Trophoblast cell (in vitro differentiated cells and primary cell): ENCODE results near the gene DCP1A. TPM values are rescaled to one million over a fixed set of nuclear protein-coding genes. Genes with fewer than 3 reads are reported as not detected.

Source experiments
- DNase-seq, 2 donors: peaks; one replicate each; pipeline ENCODE4 v3.0.0-alpha.2; 2016
- H2AFZ ChIP-seq: 2 replicates; pipeline ENCODE4 v1.6.1; 2013; ENCODE audit warnings: low read length, moderate library complexity, mild to moderate bottlenecking; ENCODE audit not compliant: insufficient read depth, poor library complexity
- H2AK5ac ChIP-seq: 2 replicates; pipeline ENCODE4 v1.6.1; 2013; ENCODE audit warnings: mild to moderate bottlenecking, low read length
- H2BK120ac ChIP-seq: 2 replicates; pipeline ENCODE4 v1.6.1; 2013; ENCODE audit warnings: low read length, mild to moderate bottlenecking, moderate library complexity; ENCODE audit not compliant: insufficient read depth, poor library complexity
- H2BK12ac ChIP-seq: 2 replicates; pipeline ENCODE4 v1.6.1; 2013; ENCODE audit warnings: mild to moderate bottlenecking, low read length, moderate library complexity
- H2BK5ac ChIP-seq: 2 replicates; pipeline ENCODE4 v1.6.1; 2013; ENCODE audit warnings: low read length, low read depth, moderate library complexity, mild to moderate bottlenecking; ENCODE audit not compliant: poor library complexity
- H3K14ac ChIP-seq: 2 replicates; pipeline ENCODE4 v1.6.1; 2013; ENCODE audit warnings: mild to moderate bottlenecking, low read length
- H3K18ac ChIP-seq: 2 replicates; pipeline ENCODE4 v1.6.1; 2013; ENCODE audit warnings: mild to moderate bottlenecking, low read length
- H3K23ac ChIP-seq: 2 replicates; pipeline ENCODE4 v1.6.1; 2013; ENCODE audit warnings: low read length
- H3K27ac ChIP-seq: 2 replicates; pipeline ENCODE4 v1.5.1; 2013; ENCODE audit warnings: low read depth, mild to moderate bottlenecking, inconsistent platforms, low read length, moderate library complexity
- H3K27me3 ChIP-seq: 2 replicates; pipeline ENCODE4 v1.6.1; 2013; ENCODE audit warnings: inconsistent platforms, mild to moderate bottlenecking, low read length, moderate library complexity; ENCODE audit not compliant: insufficient read depth
- H3K36me3 ChIP-seq, 2 experiments: 1 replicate in 1 of 2; 2 replicates in 1 of 2; pipeline ENCODE4 v1.6.1; 2013; ENCODE audit warnings: low read length in 2 of 2, mild to moderate bottlenecking in 2 of 2, moderate library complexity in 1 of 2; ENCODE audit not compliant: insufficient read depth in 2 of 2, control insufficient read depth in 1 of 2
- H3K4ac ChIP-seq: 2 replicates; pipeline ENCODE4 v1.6.1; 2013; ENCODE audit warnings: low read depth, mild to moderate bottlenecking, low read length, moderate library complexity
- H3K4me1 ChIP-seq, 2 experiments: 1 replicate in 1 of 2; 2 replicates in 1 of 2; pipeline ENCODE4 v1.6.1; 2013; ENCODE audit warnings: low read length in 2 of 2, mild to moderate bottlenecking in 2 of 2, moderate library complexity in 1 of 2; ENCODE audit not compliant: insufficient read depth in 2 of 2, control insufficient read depth in 1 of 2
- H3K4me2 ChIP-seq: 2 replicates; pipeline ENCODE4 v1.6.1; 2013; ENCODE audit warnings: inconsistent platforms, mild to moderate bottlenecking, low read length, moderate library complexity
- H3K4me3 ChIP-seq: 2 replicates; pipeline ENCODE4 v1.5.1; 2013; ENCODE audit warnings: mild to moderate bottlenecking, low read depth, low read length, inconsistent platforms
- H3K79me1 ChIP-seq: one replicate; pipeline ENCODE4 v1.6.1; 2013; ENCODE audit warnings: low read length
- H3K79me2 ChIP-seq: 2 replicates; pipeline ENCODE4 v1.6.1; 2013; ENCODE audit warnings: low read length, mild to moderate bottlenecking; ENCODE audit not compliant: control insufficient read depth, insufficient read depth, poor library complexity
- H3K9ac ChIP-seq: 2 replicates; pipeline ENCODE4 v1.6.1; 2013; ENCODE audit warnings: mild to moderate bottlenecking, low read length
- H3K9me3 ChIP-seq: 2 replicates; pipeline ENCODE4 v1.6.1; 2013; ENCODE audit warnings: low read depth, mild to moderate bottlenecking, control low read depth, inconsistent platforms, low read length; ENCODE audit not compliant: insufficient read depth
- H4K12ac ChIP-seq: 2 replicates; pipeline ENCODE4 v1.6.1; 2013; ENCODE audit warnings: low read depth, mild to moderate bottlenecking, low read length, moderate library complexity
- H4K8ac ChIP-seq: 2 replicates; pipeline ENCODE4 v1.6.1; 2013; ENCODE audit warnings: low read depth, mild to moderate bottlenecking, low read length, moderate library complexity
- H4K91ac ChIP-seq: one replicate; pipeline ENCODE4 v1.6.1; 2013; ENCODE audit warnings: low read depth, mild to moderate bottlenecking, low read length, moderate library complexity
- WGBS: extraction: QIAGEN DNeasy Blood & Tissue Kit; methylation state at CpG from one replicate; pipeline ENCODE4 v1.1.7; 2013; ENCODE audit warnings: missing lambda C conversion rate; ENCODE audit not compliant: insufficient read length, insufficient coverage; ENCODE audit errors: extremely low coverage; 5-methylcytosine and 5-hydroxymethylcytosine counted together
- polyA plus RNA-seq: library from polyadenylated mRNA; stranded (reverse); fragments of 200-250 nt; gene quantifications from 2 replicates; pipeline ENCODE4 v1.2.3, GENCODE V29; 2013

Gene DCP1A
- 29.7 and 30.9 TPM in 2 replicates for polyA plus RNA-seq

- H2AFZ ChIP-seq: peak within 1 kb of the TSS; percentile 61
- peak within 1 kb of the TSS; percentile 94 for H3K27ac ChIP-seq
- no peaks in the 10 kb centered on the region for H3K9me3 ChIP-seq
- H3K36me3 ChIP-seq: peaks cover under 1 to 2% of the 10 kb centered on the region in 2 experiments
- peaks cover 9% of the 10 kb centered on the region for H3K79me2 ChIP-seq
- peak within 1 kb of the TSS; percentile 96 for H3K4me3 ChIP-seq
- H3K4me1 ChIP-seq: no peaks in the 10 kb centered on the region
- peak within 1 kb of the TSS; percentile 74 for H3K4me2 ChIP-seq
- peak within 1 kb of the TSS; percentile 52 for H2AK5ac ChIP-seq
- H4K8ac ChIP-seq: peak within 1 kb of the TSS; percentile 87
- peak within 1 kb of the TSS; percentile 98 for H3K4ac ChIP-seq
- peak within 1 kb of the TSS; percentile 87 for H4K91ac ChIP-seq
- no CpG with 5 or more reads among the region's 61 CpGs for WGBS
- peak within 1 kb of the TSS; percentile 89 for H3K18ac ChIP-seq
- peak within 1 kb of the TSS; percentile 35 for H2BK12ac ChIP-seq
- H3K9ac ChIP-seq: peak within 1 kb of the TSS; percentile 77
- H3K27me3 ChIP-seq: no peaks in the 10 kb centered on the region
- peaks cover 13% of the 10 kb centered on the region for H3K79me1 ChIP-seq
- H2BK120ac ChIP-seq: peak within 1 kb of the TSS; percentile 71
- H3K23ac ChIP-seq: no peak within 1 kb of the TSS
- H3K14ac ChIP-seq: peak within 1 kb of the TSS; percentile 85
- peak within 1 kb of the TSS; percentile 76 for H4K12ac ChIP-seq
- peak; percentile 96 to 99 for DNase-seq
- H2BK5ac ChIP-seq: peak within 1 kb of the TSS; percentile 78
Measured at GRCh38 chr3:53347261-53348064, at the start of gene DCP1A. TSS of gene DCP1A (minus strand) at chr3:53347543. CDS start at chr3:53347517, 26 bp downstream.

- no peak for DNase-seq
- H2BK120ac ChIP-seq: no peak overlapping the region
- no peak overlapping the region for H3K9ac ChIP-seq
- no peaks in the 10 kb centered on the region for H3K27me3 ChIP-seq
- no peaks in the 10 kb centered on the region for H3K4me1 ChIP-seq
- H3K4ac ChIP-seq: no peak overlapping the region
- H3K79me1 ChIP-seq: no peaks in the 10 kb centered on the region
- no peak overlapping the region for H4K12ac ChIP-seq
- H3K23ac ChIP-seq: no peak overlapping the region
- no peaks in the 10 kb centered on the region for H3K36me3 ChIP-seq
- no CpG with 5 or more reads among the region's 6 CpGs for WGBS
- H3K27ac ChIP-seq: no peak overlapping the region
- H3K4me3 ChIP-seq: no peak overlapping the region
- H4K91ac ChIP-seq: no peak overlapping the region
- no peak overlapping the region for H2AK5ac ChIP-seq
- no peak overlapping the region for H3K14ac ChIP-seq
- no peak overlapping the region for H3K18ac ChIP-seq
- no peak overlapping the region for H4K8ac ChIP-seq
- H3K4me2 ChIP-seq: no peak overlapping the region
- no peak overlapping the region for H2AFZ ChIP-seq
- no peak overlapping the region for H2BK12ac ChIP-seq
- H2BK5ac ChIP-seq: no peak overlapping the region
- no peaks in the 10 kb centered on the region for H3K9me3 ChIP-seq
- no peaks in the 10 kb centered on the region for H3K79me2 ChIP-seq
Measured at GRCh38 chr3:53384465-53385423, 37.4 kb upstream of the DCP1A start.

- peak; percentile 34 to 75 for DNase-seq
- H2BK5ac ChIP-seq: no peak overlapping the region
- WGBS: no CpG with 5 or more reads among the region's 4 CpGs
- H4K91ac ChIP-seq: no peak overlapping the region
- no peak overlapping the region for H2AFZ ChIP-seq
- no peaks in the 10 kb centered on the region for H3K4me1 ChIP-seq
- no peak overlapping the region for H3K4ac ChIP-seq
- no peak overlapping the region for H4K8ac ChIP-seq
- H3K79me1 ChIP-seq: no peaks in the 10 kb centered on the region
- H3K79me2 ChIP-seq: no peaks in the 10 kb centered on the region
- H3K4me3 ChIP-seq: no peak overlapping the region
- no peak overlapping the region for H3K4me2 ChIP-seq
- no peak overlapping the region for H2BK12ac ChIP-seq
- H3K36me3 ChIP-seq: no peaks in the 10 kb centered on the region
- H3K9me3 ChIP-seq: no peaks in the 10 kb centered on the region
- H3K27ac ChIP-seq: no peak overlapping the region
- no peaks in the 10 kb centered on the region for H3K27me3 ChIP-seq
- no peak overlapping the region for H3K23ac ChIP-seq
- H3K18ac ChIP-seq: no peak overlapping the region
- no peak overlapping the region for H2BK120ac ChIP-seq
- H2AK5ac ChIP-seq: no peak overlapping the region
- no peak overlapping the region for H4K12ac ChIP-seq
- no peak overlapping the region for H3K9ac ChIP-seq
- no peak overlapping the region for H3K14ac ChIP-seq
Measured at GRCh38 chr3:53382106-53382505, 34.8 kb upstream of the DCP1A start.

GRCh38 chr3:53380306-53380705 lies 33.0 kb upstream of the DCP1A start:
- no peak overlapping the region for H3K18ac ChIP-seq
- H3K4me1 ChIP-seq: no peaks in the 10 kb centered on the region
- H4K91ac ChIP-seq: no peak overlapping the region
- H3K4ac ChIP-seq: no peak overlapping the region
- H2AK5ac ChIP-seq: no peak overlapping the region
- H2AFZ ChIP-seq: no peak overlapping the region
- H3K4me3 ChIP-seq: no peak overlapping the region
- WGBS: no CpG with 5 or more reads among the region's 1 CpG
- H3K9ac ChIP-seq: no peak overlapping the region
- H2BK12ac ChIP-seq: no peak overlapping the region
- H4K8ac ChIP-seq: no peak overlapping the region
- no peaks in the 10 kb centered on the region for H3K79me2 ChIP-seq
- H2BK5ac ChIP-seq: no peak overlapping the region
- no peak overlapping the region for H4K12ac ChIP-seq
- no peak overlapping the region for H3K23ac ChIP-seq
- no peaks in the 10 kb centered on the region for H3K9me3 ChIP-seq
- no peak overlapping the region for H3K4me2 ChIP-seq
- no peak overlapping the region for H3K27ac ChIP-seq
- no peak overlapping the region for H3K14ac ChIP-seq
- H3K27me3 ChIP-seq: no peaks in the 10 kb centered on the region
- H2BK120ac ChIP-seq: no peak overlapping the region
- H3K79me1 ChIP-seq: no peaks in the 10 kb centered on the region
- no peaks in the 10 kb centered on the region for H3K36me3 ChIP-seq
- DNase-seq: no peak
